GM12878 (cell line): Measurements from ENCODE around the gene DMRTA2. TPM values are rescaled to one million over a fixed set of nuclear protein-coding genes. Genes with fewer than 3 reads are reported as not detected.

ENCODE experiments used
- ATAC-seq: fragments of 200-7000 bp; cut with Tn5 transposase; 3 replicates; pipeline ENCODE4 v1.9.1; 2020; ENCODE audit warnings: mild to moderate bottlenecking, moderate library complexity
- BruUV-seq: library from RNA; stranded (reverse); fragments of 400-500 nt; replicated peaks from 2 replicates; lab custom pipeline; 2021; lab: Mats Ljungman, UMichigan
- CTCF ChIA-PET: fragments of 300-600 bp; sonication (Branson Sonifier 250); formaldehyde crosslinking; extraction: SDS; loops from one replicate; lab custom pipeline; 2021; ENCODE audit warnings: inconsistent platforms; lab: Yijun Ruan, JAX
- POLR2A ChIA-PET: fragments of 350-600 bp; formaldehyde crosslinking; extraction: SDS; loops from one replicate; lab custom pipeline; 2021; ENCODE audit warnings: inconsistent platforms; lab: Charles Lee
- RAD21 ChIA-PET: fragments of 300-600 bp; sonication (Branson Sonifier 250); formaldehyde crosslinking; loops from one replicate; lab custom pipeline; 2023; ENCODE audit warnings: antibody characterized with exemption; ENCODE audit not compliant: unreplicated experiment; lab: Charles Lee
- SMC1A ChIA-PET: fragments of 300-600 bp; sonication (Branson Sonifier 250); formaldehyde crosslinking; loops from one replicate; lab custom pipeline; 2023; ENCODE audit not compliant: unreplicated experiment, uncharacterized antibody; lab: Charles Lee
- DNase-seq: peaks from one replicate; pipeline ENCODE4 v3.0.0-alpha.2; 2011; ENCODE audit warnings: low read depth, low spot score
- FAIRE-seq: peaks from 3 replicates; lab custom pipeline; 2011; peaks lifted over from hg19 to GRCh38; lab: Jason Lieb, UNC
- H2AFZ ChIP-seq: 2 replicates; pipeline ENCODE4 v1.6.0; 2011; ENCODE audit warnings: low read depth, low read length, control low read depth; ENCODE audit not compliant: control insufficient read depth
- H3K27ac ChIP-seq: 2 replicates; pipeline ENCODE4 v1.5.1; 2011; ENCODE audit warnings: control low read depth; ENCODE audit not compliant: control insufficient read depth, insufficient read depth
- H3K27me3 ChIP-seq, 2 experiments: replicated peaks in 1 of 2; 2 replicates each; pipeline versions ENCODE4 v1.6.0 to v1.6.1; 2011; ENCODE audit warnings: low read length in 1 of 2; ENCODE audit not compliant: control insufficient read depth in 2 of 2, insufficient read depth in 2 of 2
- H3K36me3 ChIP-seq, 2 experiments: 2 replicates each; pipeline ENCODE4 v1.5.1; 2011; ENCODE audit warnings: low read length in 1 of 2; ENCODE audit not compliant: control insufficient read depth in 2 of 2, insufficient read depth in 2 of 2
- H3K4me1 ChIP-seq: 2 replicates; pipeline ENCODE4 v1.6.1; 2011; ENCODE audit warnings: mild to moderate bottlenecking, low read length, moderate library complexity, mixed read lengths; ENCODE audit not compliant: control insufficient read depth, insufficient read depth
- H3K4me2 ChIP-seq: 2 replicates; pipeline ENCODE4 v1.6.0; 2011; ENCODE audit warnings: control low read depth; ENCODE audit not compliant: control insufficient read depth, insufficient read depth
- H3K4me3 ChIP-seq: fragments of 200-600 bp; sonication (generic); 2 replicates; pipeline ENCODE4 v1.5.1; 2016
- H3K79me2 ChIP-seq: 2 replicates; pipeline ENCODE4 v1.6.0; 2011; ENCODE audit warnings: low read length; ENCODE audit not compliant: control insufficient read depth, insufficient read depth
- H3K9ac ChIP-seq: 2 replicates; pipeline ENCODE4 v1.8.0; 2011; ENCODE audit warnings: low read length, control low read depth, mixed read lengths; ENCODE audit not compliant: control insufficient read depth, insufficient read depth
- H3K9me3 ChIP-seq: replicated peaks from 3 replicates; pipeline ENCODE4 v1.5.1; 2011; ENCODE audit warnings: mild to moderate bottlenecking, low read length; ENCODE audit not compliant: control insufficient read depth, insufficient read depth
- H4K20me1 ChIP-seq: 2 replicates; pipeline ENCODE4 v1.6.0; 2011; ENCODE audit not compliant: control insufficient read depth, insufficient read depth
- BCLAF1 ChIP-seq: fragments of 450-650 bp; IDR thresholded peaks from 2 replicates; pipeline ENCODE4 v1.6.1; 2017; ENCODE audit warnings: antibody characterized with exemption, mild to moderate bottlenecking, moderate library complexity
- CTCF ChIP-seq, 3 experiments: IDR thresholded peaks in 2 of 3; conservative IDR thresholded peaks in 1 of 3; 2 replicates each; pipeline ENCODE4 v1.5.1; 2011; ENCODE audit warnings: low read depth in 3 of 3, low read length in 3 of 3, mild to moderate bottlenecking in 3 of 3, control low read depth in 2 of 3, moderate library complexity in 2 of 3, inconsistent platforms in 1 of 3, mixed read lengths in 1 of 3; ENCODE audit not compliant: control insufficient read depth in 2 of 3, insufficient read depth in 1 of 3; ENCODE audit errors: extremely low read depth in 1 of 3
- EED ChIP-seq: sonication (generic); IDR thresholded peaks from 2 replicates; pipeline ENCODE4 v1.6.1; 2016; ENCODE audit warnings: antibody characterized with exemption, low read depth
- JUND ChIP-seq: IDR thresholded peaks from 2 replicates; pipeline ENCODE4 v1.6.1; 2012; ENCODE audit warnings: low read depth, mild to moderate bottlenecking, low read length, improper control_type of control experiment, moderate library complexity
- MLLT1 ChIP-seq: fragments of 450-650 bp; IDR thresholded peaks from 2 replicates; pipeline ENCODE4 v1.6.1; 2016; ENCODE audit warnings: mild to moderate bottlenecking
- NR2C2 ChIP-seq: IDR thresholded peaks from 2 replicates; pipeline ENCODE4 v1.6.1; 2011; ENCODE audit warnings: borderline replicate concordance, low read depth; ENCODE audit not compliant: control insufficient read depth, insufficient read length
- RAD21 ChIP-seq: IDR thresholded peaks from 2 replicates; pipeline ENCODE4 v1.6.1; 2011; ENCODE audit warnings: mild to moderate bottlenecking, low read depth, low read length, moderate library complexity; ENCODE audit not compliant: insufficient read depth
- SMC3 ChIP-seq: IDR thresholded peaks from 2 replicates; pipeline ENCODE4 v1.6.1; 2011; ENCODE audit warnings: low read length, improper control_type of control experiment, borderline replicate concordance
- WGBS: methylation state at CpG from one replicate; pipeline ENCODE4 v1.1.6; 2016; ENCODE audit warnings: low lambda C conversion rate; ENCODE audit not compliant: insufficient replicate concordance, insufficient coverage; ENCODE audit errors: missing lambda C conversion rate; 5-methylcytosine and 5-hydroxymethylcytosine counted together
- in situ Hi-C: fragments of 300-500 bp; cut with MboI; formaldehyde crosslinking; loops from 9 replicates; pipeline ENCODE4 v1.14.3; 2018; ENCODE audit warnings: mixed read lengths
- intact Hi-C: fragments of 100-400 bp; cut with micrococcal nuclease; formaldehyde crosslinking; loops from one replicate; pipeline ENCODE4 v1.14.2; 2022; ENCODE audit not compliant: unreplicated experiment
- polyA plus RNA-seq, 11 experiments: library from polyadenylated mRNA; depleted of rRNA in 4 of 11; unstranded in 6 of 11; stranded (reverse) in 5 of 11; fragments of >200 nt; fragmentation: Nextera tagmentation in 4 of 11; fragmentation: Illumina TruSeq in 1 of 11; extraction: Ambion mirVana in 4 of 11; extraction: Trizol in 1 of 11; gene quantifications; 1 replicate in 1 of 11; 2 replicates in 10 of 11; pipeline versions ENCODE4 v1.2.1 to v1.2.3, GENCODE V29; 2011 to 2016; ENCODE audit warnings: inconsistent platforms in 2 of 11, missing spikeins in 2 of 11, low read depth in 1 of 11
- total RNA-seq, 4 experiments: library from RNA; depleted of rRNA in 3 of 4; stranded (reverse); fragments of >200 nt in 3 of 4; fragmentation: Illumina TruSeq in 1 of 4; extraction: Trizol in 1 of 4; gene quantifications; 2 replicates each; pipeline versions ENCODE4 v1.2.1 to v1.2.3, GENCODE V29; 2013 to 2021

DMRTA2 gene
- total and polyA plus RNA-seq, 10 of the 15 experiments (the other 5 are each of a cell fraction or from before 2014, with no cell fraction given), result not detected

GRCh38 chr1:50371749-50372148 lies 51.5 kb downstream of the DMRTA2 start (continued):
- TF ChIP-seq MLLT1 (no peak), JUND (no peak)

GRCh38 chr1:50369830-50370229 lies 53.4 kb downstream of the DMRTA2 start:
- Histone ChIP-seq H3K4me1 (no peaks in the 10 kb centered on the region), H3K9ac (no peak overlapping the region), H3K27ac (no peak overlapping the region), H3K79me2 (no peaks in the 10 kb centered on the region), H3K9me3 (no peaks in the 10 kb centered on the region), H2AFZ (no peak overlapping the region), H3K4me2 (no peak overlapping the region), H3K27me3 (no peaks in the 10 kb centered on the region), H3K36me3 (no peaks in the 10 kb centered on the region), H4K20me1 (no peaks in the 10 kb centered on the region), H3K4me3 (no peak overlapping the region)
- intact Hi-C loops, result loop anchor here (10.0 kb wide), 2 partner anchors 685 to 815 kb away; no protein-coding TSS in a partner anchor
- TF ChIP-seq EED, result no peak
- TF ChIP-seq NR2C2, result no peak
- TF ChIP-seq BCLAF1, result no peak
- TF ChIP-seq RAD21, result peak; percentile 16; the same call in 1 of the 2 replicates
- peak in 2 of 3 experiments; percentile 15 to 34; a peak in 3 of 6 replicates for TF ChIP-seq CTCF (IDR thresholded peaks at IDR 0.05 in 2 of 3, conservative IDR thresholded peaks at IDR 0.05 in 1 of 3; ENCODE audit: control insufficient read depth in 2 of 3, extremely low read depth in 1 of 3, insufficient read depth in 1 of 3, low read depth in 3 of 3, low read length in 3 of 3)
- TF ChIP-seq SMC3, result 0 out of 2 replicates have a peak, but pooled peaks have one; percentile 12
- ChIA-PET RAD21 (interaction anchor here (0.8 to 3.5 kb wide), 4 partner anchors 73 to 333 kb away, joined by 3 to 19 read pairs (median 4); no protein-coding TSS in a partner anchor), CTCF (interaction anchor here (9.6 to 11.9 kb wide), 2 partner anchors 236 to 334 kb away, joined by 77 to 151 read pairs; no protein-coding TSS in a partner anchor), POLR2A (no interaction called here), SMC1A (interaction anchor here (1.5 to 5.5 kb wide), 3 partner anchors 235 to 335 kb away, joined by 4 to 28 read pairs (median 13); no protein-coding TSS in a partner anchor)
- in situ Hi-C loops, result loop anchor here (5.0 to 25.0 kb wide), 3 partner anchors 232 to 692 kb away; no protein-coding TSS in a partner anchor
- ATAC-seq, result no peak
- WGBS, result 53% methylated on average over 7 of the region's 7 CpGs
- no peak for FAIRE-seq
- DNase-seq, result no peak
- no TSS peak for BruUV-seq
